NCI-H1092 (cell line): ENCODE results near the gene PRR20E.
"Not testable (repeated sequence)": the region's sequence is repeated elsewhere in the genome, so short reads cannot be mapped to it uniquely, and the experiment has no call there.

Source experiments
- DNase-seq: peaks from one replicate; lab custom pipeline; 2025; lab: John Stamatoyannopoulos, UW

PRR20E gene

GRCh38 chr13:57166897-57167296, at the start of gene PRR20E:
Gene PRR20E, plus strand, starts transcription at chr13:57167197. Its CDS starts 387 bp downstream, at chr13:57167584.
- not testable (repeated sequence) for DNase-seq

GRCh38 chr13:57123681-57124080, 43.3 kb upstream of the PRR20E start:
- DNase-seq, result peak; percentile 56

- no peak for DNase-seq
Observed at GRCh38 chr13:57128909-57129308, 38.1 kb upstream of the PRR20E start.

- no peak for DNase-seq
Observed at GRCh38 chr13:57136093-57136492, 30.9 kb upstream of the PRR20E start.

GRCh38 chr13:57137585-57137984, 29.4 kb upstream of the PRR20E start:
- no peak for DNase-seq

GRCh38 chr13:57138988-57139387, 28.0 kb upstream of the PRR20E start:
- DNase-seq, result no peak

- DNase-seq, result not testable (repeated sequence)
Observed at GRCh38 chr13:57139781-57140180, 27.2 kb upstream of the PRR20E start.

GRCh38 chr13:57140235-57140968, 26.6 kb upstream of the PRR20E start, which contains the start of gene PRR20A:
Gene PRR20A, plus strand, starts transcription at chr13:57140918. Its CDS starts 387 bp downstream, at chr13:57141305.
- not testable (repeated sequence) for DNase-seq

GRCh38 chr13:57147188-57147587, 19.8 kb upstream of the PRR20E start, which contains the start of gene PRR20B:
Gene PRR20B, plus strand, starts transcription at chr13:57147488. Its CDS starts 387 bp downstream, at chr13:57147875.
- DNase-seq, result not testable (repeated sequence)

- DNase-seq, result not testable (repeated sequence)
Observed at GRCh38 chr13:57148106-57148505, 18.9 kb upstream of the PRR20E start.

- DNase-seq, result not testable (repeated sequence)
Observed at GRCh38 chr13:57153761-57154160, 13.2 kb upstream of the PRR20E start, which contains the start of gene PRR20C. Gene PRR20C, plus strand, starts transcription at chr13:57154061. Its CDS starts 387 bp downstream, at chr13:57154448.

- DNase-seq, result not testable (repeated sequence)
Observed at GRCh38 chr13:57160332-57160731, 6.7 kb upstream of the PRR20E start, which contains the start of gene PRR20D. Gene PRR20D, plus strand, starts transcription at chr13:57160632. Its CDS starts 387 bp downstream, at chr13:57161019.

- DNase-seq, result no peak
Observed at GRCh38 chr13:57191667-57192066, 24.7 kb downstream of the PRR20E start.

- no peak for DNase-seq
Observed at GRCh38 chr13:57212989-57213388, 46.0 kb downstream of the PRR20E start.
